OCI-LY7 (cell line): Measurements from ENCODE around the gene TUBB3. TPM values are rescaled to one million over a fixed set of nuclear protein-coding genes. Genes with fewer than 3 reads are reported as not detected.

Experiments
- BruUV-seq: library from RNA; stranded (reverse); fragments of 400-500 nt; replicated peaks from 2 replicates; lab custom pipeline; 2021; lab: Mats Ljungman, UMichigan
- CTCF ChIA-PET: fragments of 300-600 bp; sonication (Branson Sonifier 250); formaldehyde crosslinking; loops from one replicate; lab custom pipeline; 2022; ENCODE audit warnings: antibody characterized with exemption; ENCODE audit not compliant: unreplicated experiment; lab: Charles Lee
- POLR2A ChIA-PET: fragments of 300-600 bp; sonication (Branson Sonifier 250); formaldehyde crosslinking; loops from one replicate; lab custom pipeline; 2022; ENCODE audit warnings: antibody characterized with exemption; lab: Charles Lee
- DNase-seq: peaks from one replicate; pipeline ENCODE4 v3.0.0-alpha.2; 2015; ENCODE audit warnings: low spot score
- H2AFZ ChIP-seq: fragments of 200-600 bp; sonication (generic), shearing (Covaris generic); 2 replicates; pipeline ENCODE4 v1.6.1; 2014; ENCODE audit warnings: mild to moderate bottlenecking, antibody characterized with exemption, low read length, moderate library complexity
- H3K27ac ChIP-seq: fragments of 200-600 bp; sonication (generic); 2 replicates; pipeline ENCODE4 v1.5.1; 2014; ENCODE audit warnings: mixed run types, low read depth, mild to moderate bottlenecking, moderate library complexity, low read length, inconsistent platforms; ENCODE audit not compliant: poor library complexity, severe bottlenecking
- H3K36me3 ChIP-seq: fragments of 200-600 bp; sonication (generic); 2 replicates; pipeline ENCODE4 v1.6.1; 2014; ENCODE audit warnings: mild to moderate bottlenecking, antibody characterized with exemption, low read length, moderate library complexity, mixed read lengths; ENCODE audit not compliant: insufficient read depth
- H3K4me1 ChIP-seq: fragments of 200-600 bp; sonication (generic); 2 replicates; pipeline ENCODE4 v1.5.1; 2014; ENCODE audit warnings: mild to moderate bottlenecking, low read length; ENCODE audit not compliant: insufficient read depth, poor library complexity, severe bottlenecking
- H3K4me2 ChIP-seq: fragments of 200-600 bp; sonication (generic); 2 replicates; pipeline ENCODE4 v1.6.1; 2014; ENCODE audit warnings: mild to moderate bottlenecking, low read length
- H3K4me3 ChIP-seq: fragments of 200-600 bp; sonication (generic); 2 replicates; pipeline ENCODE4 v1.5.1; 2014; ENCODE audit warnings: mild to moderate bottlenecking, low read depth, low read length; ENCODE audit not compliant: poor library complexity, severe bottlenecking
- H3K79me2 ChIP-seq: fragments of 200-600 bp; sonication (generic); 2 replicates; pipeline ENCODE4 v1.6.1; 2016; ENCODE audit warnings: low read depth, mild to moderate bottlenecking, low read length, moderate library complexity, mixed read lengths; ENCODE audit not compliant: insufficient read depth
- H3K9me2 ChIP-seq: fragments of 200-600 bp; sonication (generic); 2 replicates; pipeline ENCODE4 v1.6.1; 2016; ENCODE audit warnings: mild to moderate bottlenecking, low read length, mixed read lengths; ENCODE audit not compliant: insufficient read depth
- H3K9me3 ChIP-seq: fragments of 200-600 bp; sonication (generic); 2 replicates; pipeline ENCODE4 v1.6.1; 2014; ENCODE audit warnings: mild to moderate bottlenecking, mixed run types, low read length, mixed read lengths
- H4K20me1 ChIP-seq: fragments of 200-600 bp; sonication (generic); 2 replicates; pipeline ENCODE4 v1.6.1; 2014; ENCODE audit warnings: mild to moderate bottlenecking, antibody characterized with exemption, low read length, moderate library complexity, mixed read lengths; ENCODE audit not compliant: insufficient read depth
- EZH2phosphoT487 ChIP-seq: fragments of 200-600 bp; sonication (generic); IDR thresholded peaks from 2 replicates; pipeline ENCODE4 v1.6.1; 2018; ENCODE audit warnings: low read depth, borderline replicate concordance, mild to moderate bottlenecking, mixed run types, antibody characterized with exemption, low read length, moderate library complexity, mixed read lengths
- intact Hi-C: fragments of 100-400 bp; cut with micrococcal nuclease; formaldehyde crosslinking; loops from one replicate; pipeline ENCODE4 v1.10.0; 2022; ENCODE audit not compliant: unreplicated experiment
- total RNA-seq, 2 experiments: library from RNA; depleted of rRNA in 1 of 2; stranded (reverse); fragments of >200 nt in 1 of 2; shearing (Covaris generic) in 1 of 2; gene quantifications; 2 replicates each; pipeline ENCODE4 v1.2.3, GENCODE V29; 2014 to 2022
- TF ChIP-seq, protein P1 (sequence below): fragments of 200-600 bp; sonication (generic); conservative IDR thresholded peaks from 2 replicates; pipeline ENCODE4 v1.5.1; 2014; ENCODE audit warnings: mild to moderate bottlenecking, antibody characterized with exemption, low read length, moderate library complexity, mixed read lengths

TUBB3 gene
- total RNA-seq, 2 experiments from 2014 or later: 63.7 to 192 TPM

DNA sequence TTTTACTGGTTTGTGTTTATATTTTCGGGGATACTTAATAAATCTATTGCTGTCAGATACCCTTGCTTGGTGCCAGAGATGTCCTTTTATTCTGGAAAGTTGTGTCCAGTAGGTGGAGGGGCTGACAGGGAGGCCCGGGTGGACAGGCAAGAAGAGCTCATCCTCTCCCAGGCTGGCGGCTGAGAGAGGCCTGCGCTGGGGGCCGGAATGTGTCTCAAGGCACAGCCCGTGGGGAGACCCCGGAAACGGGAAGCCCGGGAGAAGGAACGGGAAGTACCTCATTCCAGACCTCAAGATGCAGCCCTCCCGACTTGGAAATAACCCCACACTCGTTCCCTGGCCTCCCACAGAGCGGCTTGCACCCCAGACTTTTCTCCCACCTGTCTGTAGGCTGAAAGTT lies 12.9 kb downstream of the TUBB3 start:
- H2AFZ ChIP-seq: no peak overlapping the region
- no peak for TF ChIP-seq EZH2phosphoT487
- TF ChIP-seq, protein P1, sequence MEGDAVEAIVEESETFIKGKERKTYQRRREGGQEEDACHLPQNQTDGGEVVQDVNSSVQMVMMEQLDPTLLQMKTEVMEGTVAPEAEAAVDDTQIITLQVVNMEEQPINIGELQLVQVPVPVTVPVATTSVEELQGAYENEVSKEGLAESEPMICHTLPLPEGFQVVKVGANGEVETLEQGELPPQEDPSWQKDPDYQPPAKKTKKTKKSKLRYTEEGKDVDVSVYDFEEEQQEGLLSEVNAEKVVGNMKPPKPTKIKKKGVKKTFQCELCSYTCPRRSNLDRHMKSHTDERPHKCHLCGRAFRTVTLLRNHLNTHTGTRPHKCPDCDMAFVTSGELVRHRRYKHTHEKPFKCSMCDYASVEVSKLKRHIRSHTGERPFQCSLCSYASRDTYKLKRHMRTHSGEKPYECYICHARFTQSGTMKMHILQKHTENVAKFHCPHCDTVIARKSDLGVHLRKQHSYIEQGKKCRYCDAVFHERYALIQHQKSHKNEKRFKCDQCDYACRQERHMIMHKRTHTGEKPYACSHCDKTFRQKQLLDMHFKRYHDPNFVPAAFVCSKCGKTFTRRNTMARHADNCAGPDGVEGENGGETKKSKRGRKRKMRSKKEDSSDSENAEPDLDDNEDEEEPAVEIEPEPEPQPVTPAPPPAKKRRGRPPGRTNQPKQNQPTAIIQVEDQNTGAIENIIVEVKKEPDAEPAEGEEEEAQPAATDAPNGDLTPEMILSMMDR: no peak
- H3K36me3 ChIP-seq: peaks cover 60% of the 10 kb centered on the region
- POLR2A ChIA-PET: no interaction called here
- no peaks in the 10 kb centered on the region for H3K79me2 ChIP-seq
- H3K4me3 ChIP-seq: no peak overlapping the region
- no peaks in the 10 kb centered on the region for H4K20me1 ChIP-seq
- H3K4me1 ChIP-seq: peaks cover 6% of the 10 kb centered on the region
- CTCF ChIA-PET: no interaction called here
- H3K4me2 ChIP-seq: no peak overlapping the region
- DNase-seq: no peak
- H3K27ac ChIP-seq: no peak overlapping the region
- BruUV-seq: no TSS peak
- intact Hi-C loops: no loop called here
- no peaks in the 10 kb centered on the region for H3K9me3 ChIP-seq
- no peaks in the 10 kb centered on the region for H3K9me2 ChIP-seq

DNA sequence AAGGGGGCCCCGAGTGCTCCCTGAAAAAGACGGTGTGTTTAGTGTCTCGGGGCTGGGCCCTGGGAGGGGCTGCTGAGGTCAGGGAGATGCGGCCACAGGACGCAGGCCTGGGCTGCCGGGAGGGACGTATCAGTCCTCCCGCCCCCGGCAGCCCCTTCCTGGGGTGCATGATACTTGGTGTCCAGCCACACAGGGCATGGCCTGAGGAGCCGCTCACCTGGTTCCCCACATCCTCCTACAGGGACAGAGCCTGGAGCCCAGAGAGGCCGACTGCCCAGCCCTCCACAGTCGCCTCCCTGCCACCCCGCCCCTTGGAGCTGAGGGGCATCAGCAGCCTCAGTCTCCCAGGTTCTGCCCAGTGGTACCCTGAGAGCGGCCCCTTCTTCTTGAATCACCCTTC lies 13.4 kb downstream of the TUBB3 start:
- H3K79me2 ChIP-seq: no peaks in the 10 kb centered on the region
- DNase-seq: no peak
- TF ChIP-seq, protein P1: no peak
- TF ChIP-seq EZH2phosphoT487: no peak

DNA sequence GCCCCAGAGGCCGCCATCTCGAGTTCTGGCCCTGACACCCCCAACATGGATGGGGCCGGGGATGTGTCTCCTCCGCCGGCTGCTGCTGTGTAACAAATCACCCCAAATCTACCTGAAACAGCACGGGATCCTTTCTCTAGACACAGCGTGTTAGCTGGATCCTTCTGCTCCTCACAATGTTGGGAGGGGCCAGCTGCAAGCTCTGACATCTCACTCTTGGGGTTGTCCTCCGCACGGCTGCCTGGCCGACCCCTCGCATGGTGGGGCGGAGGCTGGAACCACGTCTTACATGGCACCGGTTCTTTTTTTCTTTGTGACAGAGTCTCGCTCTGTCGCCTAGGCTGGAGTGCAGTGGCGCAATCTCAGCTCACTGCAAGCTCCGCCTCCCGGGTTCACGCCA lies 13.8 kb downstream of the TUBB3 start:
- H3K36me3 ChIP-seq: peaks cover 50% of the 10 kb centered on the region
- no TSS peak for BruUV-seq
- no peaks in the 10 kb centered on the region for H3K9me3 ChIP-seq
- H4K20me1 ChIP-seq: no peaks in the 10 kb centered on the region
- ChIA-PET CTCF (no interaction called here), POLR2A (no interaction called here)
- no peak overlapping the region for H2AFZ ChIP-seq
- DNase-seq: no peak
- H3K4me3 ChIP-seq: no peak overlapping the region
- H3K9me2 ChIP-seq: no peaks in the 10 kb centered on the region
- peaks cover 14% of the 10 kb centered on the region for H3K4me1 ChIP-seq
- intact Hi-C loops: no loop called here
- TF ChIP-seq, protein P1: no peak
- H3K4me2 ChIP-seq: no peak overlapping the region
- H3K79me2 ChIP-seq: no peaks in the 10 kb centered on the region
- H3K27ac ChIP-seq: no peak overlapping the region

More for the DNA sequence above, 13.4 kb downstream of the TUBB3 start:
- no peak overlapping the region for H3K27ac ChIP-seq
- H3K4me3 ChIP-seq: no peak overlapping the region
- no TSS peak for BruUV-seq
- no peaks in the 10 kb centered on the region for H3K9me2 ChIP-seq
- no peak overlapping the region for H3K4me2 ChIP-seq
- CTCF ChIA-PET: no interaction called here
- peaks cover 55% of the 10 kb centered on the region for H3K36me3 ChIP-seq
- H2AFZ ChIP-seq: no peak overlapping the region
- H3K9me3 ChIP-seq: no peaks in the 10 kb centered on the region
- peaks cover 9% of the 10 kb centered on the region for H3K4me1 ChIP-seq
- POLR2A ChIA-PET: no interaction called here
- no peaks in the 10 kb centered on the region for H4K20me1 ChIP-seq
- intact Hi-C loops: no loop called here
